Measurements from ENCODE around the gene LSS. TPM values are rescaled to one million over a fixed set of nuclear protein-coding genes. Genes with fewer than 3 reads are reported as not detected.

Gene LSS
- total RNA-seq, 1 experiment from 2014 or later, result 121 TPM

DNA sequence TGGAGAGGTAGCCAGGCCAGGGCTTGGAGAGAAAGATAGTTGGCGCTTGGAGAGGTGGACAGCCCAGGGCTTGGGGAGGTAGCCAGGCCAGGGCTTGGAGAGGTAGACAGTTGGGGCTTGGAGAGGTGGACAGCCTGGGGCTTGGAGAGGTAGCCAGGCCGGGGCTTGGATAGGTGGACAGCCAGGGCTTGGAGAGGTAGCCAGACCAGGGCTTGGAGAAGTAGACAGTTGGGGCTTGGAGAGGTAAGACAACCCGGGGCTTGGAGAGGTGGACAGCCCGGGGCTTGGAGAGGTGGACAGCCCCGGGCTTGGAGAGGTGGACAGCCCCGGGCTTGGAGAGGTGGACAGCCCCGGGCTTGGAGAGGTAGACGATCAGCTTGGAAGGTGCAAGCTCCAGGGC lies 7.7 kb downstream of the LSS start:
- no TSS peak for BruUV-seq (replicated peaks)
- no peaks in the 10 kb centered on the region for H3K9me3 ChIP-seq
- intact Hi-C loops (cut with micrococcal nuclease; ENCODE audit: unreplicated experiment), result loop anchor here (10.0 kb wide), 1 partner anchor 76 kb away; no protein-coding TSS in a partner anchor
- DNase-seq, result no peak
- CTCF ChIA-PET, result no interaction called here
- Mint-ChIP-seq H3K36me3 (ENCODE audit: insufficient read depth, unreplicated experiment) (peaks cover 53% of the 10 kb centered on the region), H3K9me3 (ENCODE audit: unreplicated experiment) (no peaks in the 10 kb centered on the region), H3K27ac (ENCODE audit: unreplicated experiment) (no peak overlapping the region), H3K4me3 (ENCODE audit: unreplicated experiment) (no peak overlapping the region), H3K27me3 (ENCODE audit: insufficient read depth, unreplicated experiment) (no peaks in the 10 kb centered on the region), H3K4me1 (ENCODE audit: low read depth, unreplicated experiment) (peaks cover 8% of the 10 kb centered on the region)
- TF ChIP-seq, protein P1, sequence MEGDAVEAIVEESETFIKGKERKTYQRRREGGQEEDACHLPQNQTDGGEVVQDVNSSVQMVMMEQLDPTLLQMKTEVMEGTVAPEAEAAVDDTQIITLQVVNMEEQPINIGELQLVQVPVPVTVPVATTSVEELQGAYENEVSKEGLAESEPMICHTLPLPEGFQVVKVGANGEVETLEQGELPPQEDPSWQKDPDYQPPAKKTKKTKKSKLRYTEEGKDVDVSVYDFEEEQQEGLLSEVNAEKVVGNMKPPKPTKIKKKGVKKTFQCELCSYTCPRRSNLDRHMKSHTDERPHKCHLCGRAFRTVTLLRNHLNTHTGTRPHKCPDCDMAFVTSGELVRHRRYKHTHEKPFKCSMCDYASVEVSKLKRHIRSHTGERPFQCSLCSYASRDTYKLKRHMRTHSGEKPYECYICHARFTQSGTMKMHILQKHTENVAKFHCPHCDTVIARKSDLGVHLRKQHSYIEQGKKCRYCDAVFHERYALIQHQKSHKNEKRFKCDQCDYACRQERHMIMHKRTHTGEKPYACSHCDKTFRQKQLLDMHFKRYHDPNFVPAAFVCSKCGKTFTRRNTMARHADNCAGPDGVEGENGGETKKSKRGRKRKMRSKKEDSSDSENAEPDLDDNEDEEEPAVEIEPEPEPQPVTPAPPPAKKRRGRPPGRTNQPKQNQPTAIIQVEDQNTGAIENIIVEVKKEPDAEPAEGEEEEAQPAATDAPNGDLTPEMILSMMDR (IDR thresholded peaks at IDR 0.05; ENCODE audit: insufficient read depth in 1 of 2, low read depth in 1 of 2, low read length in 1 of 2, severe bottlenecking in 1 of 2, unreplicated experiment in 1 of 2), result no peak
- POLR2A ChIA-PET, result no interaction called here
- H3K27me3 ChIP-seq (replicated peaks; ENCODE audit: control insufficient read depth, insufficient read depth, low read length), result no peaks in the 10 kb centered on the region
- peaks cover 7% of the 10 kb centered on the region; the same call in 1 of the 2 replicates for H3K4me1 ChIP-seq
- no peak overlapping the region for H3K4me3 ChIP-seq (ENCODE audit: low read depth, low read length)
- H3K36me3 ChIP-seq (ENCODE audit: control insufficient read depth, insufficient read depth, low read length), result no peaks in the 10 kb centered on the region; the same call in 1 of the 2 replicates

DNA sequence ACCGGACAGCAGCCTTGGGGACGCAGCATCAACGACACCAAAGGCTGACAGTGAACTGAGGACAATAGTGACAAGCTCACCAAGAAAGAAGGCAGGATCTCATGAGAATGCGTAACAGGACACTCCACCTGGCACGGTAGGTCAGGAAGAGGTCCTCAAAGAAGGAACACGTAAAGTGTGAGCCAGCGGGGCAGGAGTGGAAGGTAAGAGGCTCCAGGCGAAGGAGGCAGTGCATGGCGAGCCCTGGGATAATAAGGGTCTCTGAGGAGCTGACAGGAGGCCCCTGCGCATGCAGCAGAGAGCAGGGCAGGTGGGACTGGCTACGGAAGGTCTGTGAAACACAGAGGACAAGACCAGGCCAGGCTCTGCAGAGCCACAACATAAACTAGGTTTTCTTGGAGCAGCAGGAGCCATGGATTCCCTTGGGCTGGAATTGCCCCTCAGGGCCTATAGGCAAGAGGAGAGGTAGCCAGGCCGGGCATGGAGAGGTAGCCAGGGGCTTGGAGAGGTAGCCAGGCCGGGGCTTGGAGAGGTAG lies 8.2 kb downstream of the LSS start:
- CTCF ChIA-PET, result no interaction called here
- H3K36me3 ChIP-seq (ENCODE audit: control insufficient read depth, insufficient read depth, low read length), result no peaks in the 10 kb centered on the region; the same call in 1 of the 2 replicates

DNA sequence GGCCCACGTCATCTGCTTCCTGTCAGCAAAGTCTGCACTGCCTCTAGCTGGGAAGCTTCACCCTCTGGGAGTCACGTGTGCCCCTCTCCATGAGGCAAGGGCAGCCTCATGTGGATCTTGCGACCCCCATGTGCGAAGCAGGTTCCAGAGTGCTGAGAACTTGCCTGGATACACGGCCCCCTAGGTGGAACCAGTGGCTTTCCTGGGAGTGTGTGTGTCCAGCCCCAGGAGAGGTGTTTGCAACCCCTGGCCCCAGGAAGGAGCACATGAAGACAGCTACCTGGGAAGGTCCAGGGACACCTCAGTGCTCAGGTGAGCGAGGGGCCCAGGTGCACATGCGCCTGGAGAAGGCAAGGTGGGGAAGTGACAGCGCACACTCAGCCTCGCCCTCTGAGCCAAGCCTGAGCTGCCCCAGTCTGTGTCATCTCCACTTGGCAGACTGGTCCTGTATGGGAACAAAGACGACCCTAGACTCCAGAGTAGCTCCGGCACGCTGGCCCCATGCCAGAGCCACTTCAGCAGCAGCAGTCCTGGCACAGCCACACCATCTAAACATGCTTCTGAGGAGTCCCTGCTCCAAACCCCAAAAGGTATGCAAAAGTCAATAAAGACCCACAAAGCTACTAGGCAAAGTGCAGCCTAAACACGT lies 8.9 kb downstream of the LSS start:
- Histone ChIP-seq H3K4me1 (peaks cover 5% of the 10 kb centered on the region; the same call in 1 of the 2 replicates), H3K4me3 (ENCODE audit: low read depth, low read length) (no peak overlapping the region), H3K27me3 (replicated peaks; ENCODE audit: control insufficient read depth, insufficient read depth, low read length) (no peaks in the 10 kb centered on the region), H3K9me3 (no peaks in the 10 kb centered on the region), H3K36me3 (ENCODE audit: control insufficient read depth, insufficient read depth, low read length) (no peaks in the 10 kb centered on the region; the same call in 1 of the 2 replicates)
- BruUV-seq (replicated peaks), result no TSS peak
- Mint-ChIP-seq H3K27ac (ENCODE audit: unreplicated experiment) (no peak overlapping the region), H3K9me3 (ENCODE audit: unreplicated experiment) (no peaks in the 10 kb centered on the region), H3K4me1 (ENCODE audit: low read depth, unreplicated experiment) (peaks cover 8% of the 10 kb centered on the region), H3K36me3 (ENCODE audit: insufficient read depth, unreplicated experiment) (peaks cover 50% of the 10 kb centered on the region), H3K27me3 (ENCODE audit: insufficient read depth, unreplicated experiment) (no peaks in the 10 kb centered on the region), H3K4me3 (ENCODE audit: unreplicated experiment) (no peak overlapping the region)
- ChIA-PET CTCF (no interaction called here), POLR2A (no interaction called here)
- no peak for DNase-seq
- intact Hi-C loops (cut with micrococcal nuclease; ENCODE audit: unreplicated experiment), result loop anchor here (10.0 kb wide), 1 partner anchor 75 kb away; no protein-coding TSS in a partner anchor
- TF ChIP-seq, protein P1 (IDR thresholded peaks at IDR 0.05; ENCODE audit: insufficient read depth in 1 of 2, low read depth in 1 of 2, low read length in 1 of 2, severe bottlenecking in 1 of 2, unreplicated experiment in 1 of 2), result no peak

More for the DNA sequence above, 8.2 kb downstream of the LSS start:
- POLR2A ChIA-PET, result no interaction called here
- no peak overlapping the region for H3K4me3 ChIP-seq (ENCODE audit: low read depth, low read length)
- no peak for DNase-seq
- Mint-ChIP-seq H3K9me3 (ENCODE audit: unreplicated experiment) (no peaks in the 10 kb centered on the region), H3K36me3 (ENCODE audit: insufficient read depth, unreplicated experiment) (peaks cover 50% of the 10 kb centered on the region), H3K4me3 (ENCODE audit: unreplicated experiment) (no peak overlapping the region), H3K27ac (ENCODE audit: unreplicated experiment) (no peak overlapping the region), H3K27me3 (ENCODE audit: insufficient read depth, unreplicated experiment) (no peaks in the 10 kb centered on the region), H3K4me1 (ENCODE audit: low read depth, unreplicated experiment) (peaks cover 8% of the 10 kb centered on the region)
- no peaks in the 10 kb centered on the region for H3K9me3 ChIP-seq
- no peaks in the 10 kb centered on the region for H3K27me3 ChIP-seq (replicated peaks; ENCODE audit: control insufficient read depth, insufficient read depth, low read length)
- peaks cover 7% of the 10 kb centered on the region; the same call in 1 of the 2 replicates for H3K4me1 ChIP-seq
- TF ChIP-seq, protein P1 (IDR thresholded peaks at IDR 0.05; ENCODE audit: insufficient read depth in 1 of 2, low read depth in 1 of 2, low read length in 1 of 2, severe bottlenecking in 1 of 2, unreplicated experiment in 1 of 2), result no peak
- no TSS peak for BruUV-seq (replicated peaks)
- intact Hi-C loops (cut with micrococcal nuclease; ENCODE audit: unreplicated experiment), result loop anchor here (10.0 kb wide), 1 partner anchor 76 kb away; no protein-coding TSS in a partner anchor
